HG03565 (cell line): ENCODE results near the gene FNBP1.
"Not testable (repeated sequence)": the region's sequence is repeated elsewhere in the genome, so short reads cannot be mapped to it uniquely, and the experiment has no call there.

Source experiments
- ATAC-seq: cut with Tn5 transposase; IDR thresholded peaks from one replicate; pipeline ENCODE4 v1.9.1; 2021; ENCODE audit warnings: mild to moderate bottlenecking, moderate library complexity; ENCODE audit not compliant: unreplicated experiment

FNBP1 gene

DNA sequence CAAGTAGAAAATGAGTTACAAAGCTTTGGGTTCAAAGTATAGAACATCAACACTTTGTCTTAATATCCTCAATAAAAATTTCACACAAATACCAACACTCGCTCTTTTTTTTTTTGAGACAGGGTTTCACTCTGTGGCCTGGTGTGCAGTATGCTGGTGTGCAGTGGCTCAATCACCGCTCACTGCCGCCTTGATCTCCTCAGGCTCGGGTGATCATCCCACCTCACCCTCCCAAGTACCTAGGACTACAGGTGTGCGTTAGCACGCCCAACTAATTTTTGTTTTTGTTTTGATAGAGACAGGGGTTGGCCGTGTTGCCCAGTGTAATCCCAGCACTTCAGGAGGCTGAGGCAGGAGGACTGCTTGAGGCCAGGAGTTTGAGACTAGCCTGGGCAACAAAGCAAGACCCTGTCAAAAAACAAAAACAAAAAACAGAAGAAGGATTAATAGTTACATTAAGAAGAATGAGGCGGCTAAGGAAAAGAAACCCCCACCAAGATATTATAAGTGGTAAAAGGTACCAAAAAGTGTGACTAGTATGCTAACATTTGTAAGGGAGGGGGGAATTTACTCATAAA is 20.3 kb downstream of the FNBP1 start:
- ATAC-seq: no peak

- ATAC-seq: not testable (repeated sequence)
These were observed 21.1 kb downstream of the FNBP1 start for GRCh38 chr9:130021842-130022241.

DNA sequence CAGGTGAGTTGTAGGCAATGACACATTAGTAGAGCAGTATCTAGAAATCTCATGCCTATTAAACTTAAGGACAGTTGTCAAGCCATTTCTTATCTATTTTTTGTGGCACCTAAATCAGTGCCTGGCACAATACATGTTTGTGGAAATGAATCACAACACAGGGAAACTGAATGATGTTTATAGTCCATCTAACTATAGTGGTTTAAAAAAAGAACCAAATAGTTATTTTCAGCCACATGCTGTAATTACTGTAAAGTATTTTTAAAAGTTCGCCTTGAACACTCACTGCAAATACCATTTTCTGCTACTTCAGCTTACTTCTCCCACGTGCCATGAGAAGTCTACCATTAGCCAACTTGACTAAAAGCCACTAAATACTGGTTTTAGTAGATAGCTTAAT is 21.9 kb downstream of the FNBP1 start:
- no peak for ATAC-seq

DNA sequence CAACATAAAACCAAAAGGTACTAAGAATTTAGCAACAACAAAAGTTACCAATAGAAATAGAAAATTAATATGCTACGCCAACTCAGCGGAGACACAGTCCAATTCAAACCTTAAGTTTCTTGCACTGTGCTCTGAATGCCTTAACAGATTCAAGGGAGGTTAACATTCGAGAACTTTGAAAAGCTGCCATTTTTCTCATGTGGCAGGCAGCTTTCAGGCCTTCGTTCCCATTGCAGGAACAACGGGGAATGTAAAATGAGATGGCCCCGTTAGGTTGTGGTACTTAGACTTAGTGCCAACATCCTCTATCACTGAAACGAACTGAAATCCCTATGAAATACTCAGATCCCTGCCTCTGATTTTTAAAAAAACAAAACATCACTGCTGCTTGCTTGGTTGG is 22.4 kb downstream of the FNBP1 start:
- ATAC-seq: no peak

- no peak for ATAC-seq
These were observed 24.7 kb downstream of the FNBP1 start for GRCh38 chr9:130018265-130018664.

GRCh38 chr9:130017510-130017909 is 25.5 kb downstream of the FNBP1 start:
- not testable (repeated sequence) for ATAC-seq

DNA sequence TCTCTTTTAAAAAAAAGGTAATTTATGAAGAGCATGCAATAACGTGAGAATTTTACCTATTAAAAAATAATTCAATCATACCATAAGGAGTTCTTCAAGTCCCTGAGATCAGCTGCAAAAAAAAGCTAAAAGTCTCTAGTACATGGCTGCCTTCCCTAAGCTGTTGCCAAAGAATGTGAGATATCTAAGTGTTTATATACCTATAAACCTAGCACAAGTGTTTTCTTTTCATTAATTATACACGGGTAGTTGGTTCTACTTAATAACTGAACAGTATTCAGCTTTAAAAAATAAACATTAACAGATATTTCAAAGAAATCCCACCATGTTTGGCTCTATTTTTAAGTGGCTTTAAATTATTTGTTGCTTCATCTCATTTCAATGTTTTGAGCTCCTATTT is 25.9 kb downstream of the FNBP1 start:
- no peak for ATAC-seq

- no peak for ATAC-seq
These were observed 27.5 kb downstream of the FNBP1 start for GRCh38 chr9:130015353-130016019.

GRCh38 chr9:130013326-130013725 is 29.7 kb downstream of the FNBP1 start:
- no peak for ATAC-seq

DNA sequence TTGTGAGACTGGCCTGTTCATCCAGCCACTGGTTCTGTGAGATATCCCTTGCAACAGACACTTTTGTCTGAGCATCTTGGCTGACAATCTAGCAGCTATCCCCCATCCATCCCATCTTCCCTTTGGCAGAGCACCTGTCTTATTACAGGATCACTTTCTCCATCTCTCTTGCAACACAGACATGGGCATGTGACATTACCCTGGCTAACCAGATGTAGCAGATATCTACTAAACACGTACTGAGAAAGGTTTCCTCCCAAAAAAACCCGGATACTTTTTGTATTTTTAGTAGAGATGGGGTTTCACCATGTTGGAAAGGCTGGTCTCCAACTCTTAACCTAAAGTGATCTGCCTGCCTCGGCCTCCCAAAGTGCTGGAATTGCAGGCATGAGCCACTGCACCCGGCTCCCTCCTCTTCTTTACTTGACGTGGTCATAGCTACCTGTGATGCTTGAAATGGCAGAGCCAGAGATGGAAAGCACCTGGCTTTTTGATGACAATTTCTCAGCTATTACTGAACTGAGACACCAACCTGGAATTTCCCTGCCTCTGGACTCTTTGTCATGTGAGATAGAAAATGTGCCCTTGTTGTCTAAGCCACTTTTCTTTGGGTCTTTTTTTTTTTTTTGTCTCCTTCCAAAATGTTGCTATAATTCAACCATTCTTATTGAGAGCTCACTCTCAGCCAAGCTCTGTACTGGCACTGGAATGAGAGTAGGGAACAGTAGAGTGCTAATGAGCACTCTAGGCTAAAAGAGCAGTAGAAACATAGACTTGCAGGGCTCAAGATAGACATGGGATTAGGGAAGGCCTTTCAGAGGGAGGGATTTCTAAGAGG is 32.6 kb downstream of the FNBP1 start:
- peak; percentile 36 for ATAC-seq

GRCh38 chr9:130009546-130009945 is 33.4 kb downstream of the FNBP1 start:
- not testable (repeated sequence) for ATAC-seq

GRCh38 chr9:130008538-130008937 is 34.5 kb downstream of the FNBP1 start:
- ATAC-seq: no peak

- not testable (repeated sequence) for ATAC-seq
These were observed 36.0 kb downstream of the FNBP1 start for GRCh38 chr9:130006952-130007351.

GRCh38 chr9:130003943-130004552 is 38.9 kb downstream of the FNBP1 start:
- ATAC-seq: no peak

DNA sequence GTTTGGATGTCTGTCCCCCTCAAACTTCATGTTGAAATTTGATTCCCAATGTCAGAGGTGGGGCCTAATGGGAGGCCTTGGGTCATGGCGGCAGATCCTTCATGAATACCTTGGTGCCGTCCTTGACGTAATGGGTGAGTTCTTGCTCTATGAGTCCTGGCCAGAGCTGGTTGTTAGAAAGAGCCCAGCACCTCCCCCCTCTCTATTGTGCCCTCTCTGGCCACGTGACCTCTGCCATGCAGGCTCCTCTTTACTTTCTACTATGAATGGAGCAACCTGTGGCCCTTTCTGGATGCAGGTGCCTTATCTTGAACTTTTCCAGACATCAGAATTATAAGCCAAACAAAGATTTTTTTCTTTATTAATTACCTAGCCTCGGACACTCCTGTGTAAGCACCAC is 40.7 kb downstream of the FNBP1 start:
- ATAC-seq: no peak

- no peak for ATAC-seq
These were observed 41.8 kb downstream of the FNBP1 start for GRCh38 chr9:130001190-130001589.

GRCh38 chr9:129999141-129999510 is 43.9 kb downstream of the FNBP1 start:
- ATAC-seq: no peak

DNA sequence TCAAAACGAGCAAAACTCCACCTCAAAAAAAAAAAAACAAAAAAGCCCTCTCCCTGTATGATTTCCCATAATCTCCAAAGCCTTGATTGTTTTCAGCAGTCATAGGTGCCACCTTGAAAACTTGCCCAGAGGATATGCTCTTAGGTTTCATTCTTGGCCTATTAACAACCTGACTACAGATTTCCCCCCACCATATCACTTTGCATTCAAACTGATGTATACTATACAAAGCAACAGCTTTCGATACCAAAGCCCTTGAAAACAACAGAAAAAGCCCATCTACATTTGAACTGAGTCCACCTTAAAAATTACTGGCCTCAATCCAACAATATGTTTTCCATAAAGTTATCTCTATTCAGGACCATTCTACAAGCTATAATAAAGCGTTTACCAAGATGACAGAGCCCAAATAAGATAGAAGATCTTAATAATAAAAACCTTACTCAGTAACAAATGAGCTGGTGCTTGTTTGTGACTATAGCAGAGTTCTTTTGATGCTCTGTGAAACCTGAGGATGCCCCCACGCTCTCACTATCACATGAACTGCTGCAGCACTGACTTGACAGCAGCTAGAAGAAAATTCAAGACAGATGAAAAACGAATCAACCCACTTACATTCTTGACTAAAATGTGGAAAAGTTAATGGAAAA is 44.4 kb downstream of the FNBP1 start:
- no peak for ATAC-seq

DNA sequence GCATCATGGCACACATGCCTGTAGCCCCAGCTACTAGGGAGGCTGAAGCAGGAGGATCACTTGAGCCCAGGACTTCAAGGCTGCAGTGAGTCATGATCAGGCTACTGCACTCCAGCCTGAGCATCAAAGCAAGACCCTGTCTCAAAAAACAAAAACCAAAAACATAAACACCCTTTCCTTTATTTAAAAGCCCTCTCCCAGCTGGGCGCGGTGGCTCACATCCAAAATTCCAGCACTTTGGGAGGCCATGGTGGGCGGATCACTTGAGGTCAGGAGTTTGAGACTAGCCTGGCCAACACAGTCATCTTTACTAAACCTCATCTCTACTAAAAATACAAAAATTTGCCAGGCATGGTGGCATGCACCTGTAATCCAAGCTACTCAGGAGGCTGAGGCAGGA is 45.3 kb downstream of the FNBP1 start:
- ATAC-seq: not testable (repeated sequence)

DNA sequence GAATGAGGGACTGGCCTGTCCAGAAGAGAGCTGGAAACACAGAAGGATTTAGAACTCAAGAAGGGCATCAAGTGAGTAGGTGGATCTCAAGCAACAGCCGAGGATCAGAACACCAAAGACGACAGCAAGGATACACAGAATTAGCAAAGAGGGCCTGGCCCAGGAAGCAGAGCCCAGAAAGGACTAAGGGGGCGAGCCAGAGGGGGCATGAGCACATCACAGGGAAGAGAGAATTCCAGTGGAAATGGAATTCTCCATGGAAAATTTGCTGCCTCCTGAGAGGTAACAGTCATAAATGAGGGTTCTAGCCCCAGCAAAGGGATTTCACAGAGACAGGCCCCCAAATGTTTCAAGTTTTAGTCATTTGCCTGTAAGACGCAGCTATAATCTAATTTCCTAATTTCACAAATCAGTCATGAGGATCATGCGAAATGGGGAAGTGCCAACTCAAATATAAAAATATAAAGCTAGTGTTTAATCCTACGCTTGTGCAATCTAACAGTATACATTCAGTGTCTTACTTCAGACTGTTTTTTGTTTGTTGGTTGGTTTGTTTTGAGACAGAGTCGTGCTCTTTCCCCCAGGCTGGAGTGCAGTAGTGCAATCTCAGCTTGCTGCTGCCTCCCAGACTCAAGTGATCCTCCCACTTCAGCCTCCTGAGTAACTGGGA is 46.7 kb downstream of the FNBP1 start:
- ATAC-seq: no peak
